Stimulated activated CD8-positive, alpha-beta memory T cell treated with anti-CD3 and anti-CD28 coated beads, Interleukin-12 subunit alpha, Interleukin-12 subunit beta, amount 100 ng/mL, for 1 hour (primary cell): Measurements from ENCODE around the gene DTYMK.
"Not testable (repeated sequence)": the region's sequence is repeated elsewhere in the genome, so short reads cannot be mapped to it uniquely, and the experiment has no call there.

ENCODE experiments used
- DNase-seq: peaks from one replicate; pipeline ENCODE4 v3.0.0-alpha.2; 2020; ENCODE audit warnings: low read depth

The DTYMK gene

GRCh38 chr2:241672243-241673188 is 14.1 kb downstream of the DTYMK start:
- no peak for DNase-seq

GRCh38 chr2:241671457-241672240 is 15.0 kb downstream of the DTYMK start:
- no peak for DNase-seq

- DNase-seq, result no peak
Measured at GRCh38 chr2:241670333-241671110, 16.1 kb downstream of the DTYMK start.

- DNase-seq, result no peak
Measured at GRCh38 chr2:241668839-241669238, 17.8 kb downstream of the DTYMK start.

GRCh38 chr2:241668354-241668753 is 18.3 kb downstream of the DTYMK start:
- DNase-seq, result no peak

- DNase-seq, result no peak
Measured at GRCh38 chr2:241666627-241667400, 19.8 kb downstream of the DTYMK start.

GRCh38 chr2:241665731-241666440 is 20.7 kb downstream of the DTYMK start:
- no peak for DNase-seq

- not testable (repeated sequence) for DNase-seq
Measured at GRCh38 chr2:241662731-241663130, 23.9 kb downstream of the DTYMK start.

GRCh38 chr2:241660593-241661213 is 25.9 kb downstream of the DTYMK start:
- DNase-seq, result no peak

GRCh38 chr2:241659150-241659739 is 27.4 kb downstream of the DTYMK start:
- DNase-seq, result no peak

- no peak for DNase-seq
Measured at GRCh38 chr2:241658296-241658695, 28.3 kb downstream of the DTYMK start.

GRCh38 chr2:241657786-241658254 is 28.8 kb downstream of the DTYMK start:
- no peak for DNase-seq

- DNase-seq, result no peak
Measured at GRCh38 chr2:241656190-241656741, 30.3 kb downstream of the DTYMK start.

GRCh38 chr2:241655516-241656189 is 31.0 kb downstream of the DTYMK start:
- no peak for DNase-seq

- no peak for DNase-seq
Measured at GRCh38 chr2:241654551-241654950, 32.1 kb downstream of the DTYMK start.

GRCh38 chr2:241653210-241653750 is 33.3 kb downstream of the DTYMK start:
- DNase-seq, result no peak

GRCh38 chr2:241652722-241653121 is 33.9 kb downstream of the DTYMK start:
- DNase-seq, result no peak

GRCh38 chr2:241652142-241652541 is 34.5 kb downstream of the DTYMK start:
- no peak for DNase-seq

GRCh38 chr2:241649927-241650326 is 36.7 kb downstream of the DTYMK start:
- no peak for DNase-seq
